Spinal cord (tissue), 10 donors: ENCODE results near the gene TRMT2A. TPM values are rescaled to one million over a fixed set of nuclear protein-coding genes. Genes with fewer than 3 reads are reported as not detected.

Source experiments
- DNase-seq, 6 donors: peaks; one replicate each; pipeline versions ENCODE4 v3.0.0 to v3.0.0-alpha.2; 2013 to 2015; ENCODE audit warnings: low spot score in 6 of 6, low read depth in 4 of 6
- H3K27ac ChIP-seq: one replicate; pipeline ENCODE4 v1.5.1; 2013; ENCODE audit warnings: low read depth, low read length, control low read depth
- H3K27me3 ChIP-seq: one replicate; pipeline ENCODE4 v1.6.1; 2013; ENCODE audit warnings: low read length; ENCODE audit not compliant: control insufficient read depth, insufficient read depth
- H3K36me3 ChIP-seq: one replicate; pipeline ENCODE4 v1.6.1; 2013; ENCODE audit warnings: low read length; ENCODE audit not compliant: control insufficient read depth, insufficient read depth
- H3K4me1 ChIP-seq: one replicate; pipeline ENCODE4 v1.6.1; 2013; ENCODE audit warnings: low read length; ENCODE audit not compliant: control insufficient read depth, insufficient read depth
- H3K4me3 ChIP-seq: one replicate; pipeline ENCODE4 v1.5.1; 2013; ENCODE audit warnings: low read depth, low read length, control low read depth
- H3K9me3 ChIP-seq: one replicate; pipeline ENCODE4 v1.6.1; 2013; ENCODE audit warnings: low read length; ENCODE audit not compliant: control insufficient read depth, insufficient read depth
- WGBS: methylation state at CpG from one replicate; pipeline ENCODE4 v1.1.5; 2013; ENCODE audit warnings: missing lambda C conversion rate; ENCODE audit not compliant: insufficient coverage; 5-methylcytosine and 5-hydroxymethylcytosine counted together
- polyA plus RNA-seq, 2 donors: library from polyadenylated mRNA; unstranded; fragments of 120-200 nt; gene quantifications; one replicate each; pipeline ENCODE4 v1.2.1, GENCODE V29; 2013; ENCODE audit not compliant: insufficient read length in 2 of 2
- total RNA-seq, 2 donors: library from RNA; depleted of rRNA in 1 of 2; stranded (reverse); fragments of 120-200 nt in 1 of 2; fragments of >200 nt in 1 of 2; gene quantifications; one replicate each; pipeline versions ENCODE4 v1.2.3 to v1.2.4, GENCODE V29; 2013 to 2014
- donor health status: healthy.

The TRMT2A gene
- total and polyA plus RNA-seq, 4 donors: 24.5 to 57.4 (median 50.0) TPM

DNA sequence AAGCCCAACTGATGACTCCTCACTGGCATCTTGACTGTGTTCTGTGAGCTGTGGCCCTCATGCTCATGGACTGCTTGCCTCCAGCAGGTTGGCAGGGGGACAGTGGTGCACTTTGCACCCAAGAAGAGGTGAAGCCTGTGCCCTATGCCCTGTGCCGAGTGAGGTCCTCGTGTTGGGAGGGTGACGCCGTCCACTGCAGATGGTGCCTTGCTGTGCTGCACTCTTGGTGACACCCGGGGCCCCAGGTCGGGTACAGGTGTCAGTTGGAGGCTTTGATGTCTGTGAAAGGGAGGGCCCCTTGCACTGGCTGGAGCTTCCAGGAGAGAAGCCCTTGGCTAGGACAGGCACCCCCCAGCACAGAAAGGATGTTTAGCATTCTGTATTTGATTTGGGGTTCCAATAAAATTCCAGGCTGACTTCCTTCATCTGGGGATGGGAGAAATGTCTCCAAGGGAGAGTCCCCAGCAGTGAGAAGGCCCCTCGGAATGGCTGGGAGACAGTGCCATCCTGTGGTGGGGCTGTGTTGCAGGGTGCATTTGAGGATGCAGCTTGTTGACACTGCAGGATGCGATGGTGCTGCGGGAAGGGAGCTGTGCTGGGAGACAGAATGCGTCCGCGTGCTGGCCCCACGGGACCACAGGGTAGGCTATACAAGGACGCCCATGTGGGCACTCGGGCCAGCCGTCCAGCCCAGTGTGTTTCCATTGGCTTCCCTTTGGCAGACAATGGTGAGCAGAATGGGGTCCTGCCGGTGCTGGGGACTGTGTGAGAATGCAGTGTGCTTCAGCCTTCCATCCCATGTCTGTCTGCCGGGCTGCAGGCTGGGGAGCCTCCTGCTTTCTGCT lies 12.1 kb upstream of the TRMT2A start:
- DNase-seq: no peak
- H3K27ac ChIP-seq: no peak overlapping the region
- 38% methylated on average over 18 of the region's 18 CpGs for WGBS

DNA sequence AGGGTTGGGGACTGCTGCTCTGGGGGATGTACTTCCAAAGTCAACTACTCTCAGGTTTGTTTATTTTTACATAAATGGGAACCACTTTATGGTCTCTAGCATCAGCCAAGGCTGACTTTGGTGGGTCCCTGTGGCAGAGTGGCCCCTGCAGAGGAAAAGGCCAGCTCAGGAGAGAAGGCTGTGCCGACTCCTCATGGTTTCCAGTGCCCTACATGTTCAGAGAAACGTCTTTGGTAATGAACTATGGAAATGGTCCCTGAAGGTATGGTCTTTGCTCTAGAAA lies 11.5 kb upstream of the TRMT2A start:
- DNase-seq: no peak
- H3K4me3 ChIP-seq: no peak overlapping the region
- H3K4me1 ChIP-seq: peaks cover 29% of the 10 kb centered on the region
- WGBS: 38% methylated on average over 2 of the region's 2 CpGs
- no peak overlapping the region for H3K27ac ChIP-seq
- no peaks in the 10 kb centered on the region for H3K9me3 ChIP-seq
- H3K27me3 ChIP-seq: no peaks in the 10 kb centered on the region
- peaks cover 53% of the 10 kb centered on the region for H3K36me3 ChIP-seq

More for the DNA sequence above, 12.1 kb upstream of the TRMT2A start:
- Histone ChIP-seq H3K4me1 (peaks cover 35% of the 10 kb centered on the region), H3K36me3 (peaks cover 52% of the 10 kb centered on the region), H3K4me3 (no peak overlapping the region), H3K9me3 (no peaks in the 10 kb centered on the region), H3K27me3 (no peaks in the 10 kb centered on the region)

DNA sequence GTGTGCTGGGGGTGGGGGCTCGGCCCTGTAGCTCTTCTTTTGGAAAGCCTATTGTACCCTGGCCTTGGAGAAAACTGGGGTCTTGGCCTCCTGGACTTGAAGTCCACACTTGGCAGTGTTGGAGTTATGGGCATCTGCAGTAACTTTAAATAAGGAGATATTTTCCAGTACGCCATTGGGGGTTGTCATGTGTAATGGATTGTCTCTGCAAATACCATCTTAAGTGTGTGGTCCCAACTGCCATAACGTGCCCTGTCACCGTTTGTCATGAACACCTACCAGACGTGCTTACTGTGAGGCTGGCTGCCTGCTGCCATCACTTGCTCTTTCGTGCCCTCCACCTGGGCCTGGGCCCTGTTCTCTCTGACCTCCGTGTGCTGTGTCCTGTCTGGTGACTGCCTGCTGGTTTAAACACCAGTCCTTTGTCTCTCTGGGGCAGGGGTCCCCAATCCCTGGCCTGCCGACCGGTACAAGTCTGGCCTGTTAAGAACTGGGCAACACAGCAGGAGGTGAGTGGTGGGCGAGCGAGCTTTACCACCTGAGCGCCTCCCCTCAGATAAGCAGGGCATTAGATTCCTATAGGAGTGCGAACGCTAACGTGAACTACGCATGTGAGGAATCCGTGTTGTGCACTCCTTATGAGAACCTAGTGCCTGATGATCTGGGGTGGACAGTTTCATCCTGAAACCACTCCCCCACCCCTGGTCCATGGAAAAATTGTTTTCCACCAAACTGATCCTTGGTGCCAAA lies 11.0 kb upstream of the TRMT2A start:
- peaks cover 58% of the 10 kb centered on the region for H3K36me3 ChIP-seq
- no peak overlapping the region for H3K4me3 ChIP-seq
- no peak for DNase-seq
- no peak overlapping the region for H3K27ac ChIP-seq
- H3K27me3 ChIP-seq: no peaks in the 10 kb centered on the region
- 62% methylated on average over 10 of the region's 17 CpGs for WGBS
- no peaks in the 10 kb centered on the region for H3K9me3 ChIP-seq
- peaks cover 24% of the 10 kb centered on the region for H3K4me1 ChIP-seq

DNA sequence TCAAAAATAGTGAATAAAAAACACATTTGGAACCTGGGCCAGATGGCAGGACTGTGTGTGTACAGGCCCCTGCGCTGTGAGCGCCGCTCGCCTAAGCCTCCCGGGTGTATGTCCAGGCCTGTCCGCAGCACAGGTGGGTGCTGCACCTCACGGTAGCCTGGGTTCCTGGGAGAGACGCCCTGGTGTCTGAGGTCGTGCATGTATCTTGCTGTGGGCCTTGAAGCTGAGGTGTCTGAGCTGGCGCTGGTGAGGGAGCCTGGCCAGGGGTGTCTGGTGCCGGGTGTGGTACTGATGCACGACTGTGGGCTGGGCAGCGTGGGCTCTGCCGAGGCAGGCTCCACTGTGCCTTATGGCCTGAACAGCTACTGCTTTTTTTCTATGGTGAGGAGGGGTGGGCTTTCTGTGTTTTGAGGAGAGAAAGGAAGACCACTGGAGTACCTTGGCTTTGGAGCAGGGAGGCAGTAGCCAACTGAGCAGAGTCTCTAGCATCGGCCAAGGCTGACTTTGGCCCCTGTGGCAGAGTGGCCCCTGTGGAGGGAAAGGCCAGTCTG lies 10.4 kb upstream of the TRMT2A start:
- WGBS: 92% methylated on average over 15 of the region's 15 CpGs
- H3K36me3 ChIP-seq: peaks cover 62% of the 10 kb centered on the region
- H3K27me3 ChIP-seq: no peaks in the 10 kb centered on the region
- no peak overlapping the region for H3K27ac ChIP-seq
- no peak overlapping the region for H3K4me3 ChIP-seq
- H3K9me3 ChIP-seq: no peaks in the 10 kb centered on the region
- peaks cover 17% of the 10 kb centered on the region for H3K4me1 ChIP-seq
- DNase-seq: no peak

- no peak overlapping the region for H3K4me3 ChIP-seq
- WGBS: 89% methylated on average over 14 of the region's 19 CpGs
- no peaks in the 10 kb centered on the region for H3K9me3 ChIP-seq
- no peak overlapping the region for H3K27ac ChIP-seq
- H3K4me1 ChIP-seq: peaks cover 13% of the 10 kb centered on the region
- H3K36me3 ChIP-seq: peaks cover 70% of the 10 kb centered on the region
- H3K27me3 ChIP-seq: no peaks in the 10 kb centered on the region
- DNase-seq: no peak
These were observed 9.4 kb upstream of the TRMT2A start for GRCh38 chr22:20126284-20127029.

DNA sequence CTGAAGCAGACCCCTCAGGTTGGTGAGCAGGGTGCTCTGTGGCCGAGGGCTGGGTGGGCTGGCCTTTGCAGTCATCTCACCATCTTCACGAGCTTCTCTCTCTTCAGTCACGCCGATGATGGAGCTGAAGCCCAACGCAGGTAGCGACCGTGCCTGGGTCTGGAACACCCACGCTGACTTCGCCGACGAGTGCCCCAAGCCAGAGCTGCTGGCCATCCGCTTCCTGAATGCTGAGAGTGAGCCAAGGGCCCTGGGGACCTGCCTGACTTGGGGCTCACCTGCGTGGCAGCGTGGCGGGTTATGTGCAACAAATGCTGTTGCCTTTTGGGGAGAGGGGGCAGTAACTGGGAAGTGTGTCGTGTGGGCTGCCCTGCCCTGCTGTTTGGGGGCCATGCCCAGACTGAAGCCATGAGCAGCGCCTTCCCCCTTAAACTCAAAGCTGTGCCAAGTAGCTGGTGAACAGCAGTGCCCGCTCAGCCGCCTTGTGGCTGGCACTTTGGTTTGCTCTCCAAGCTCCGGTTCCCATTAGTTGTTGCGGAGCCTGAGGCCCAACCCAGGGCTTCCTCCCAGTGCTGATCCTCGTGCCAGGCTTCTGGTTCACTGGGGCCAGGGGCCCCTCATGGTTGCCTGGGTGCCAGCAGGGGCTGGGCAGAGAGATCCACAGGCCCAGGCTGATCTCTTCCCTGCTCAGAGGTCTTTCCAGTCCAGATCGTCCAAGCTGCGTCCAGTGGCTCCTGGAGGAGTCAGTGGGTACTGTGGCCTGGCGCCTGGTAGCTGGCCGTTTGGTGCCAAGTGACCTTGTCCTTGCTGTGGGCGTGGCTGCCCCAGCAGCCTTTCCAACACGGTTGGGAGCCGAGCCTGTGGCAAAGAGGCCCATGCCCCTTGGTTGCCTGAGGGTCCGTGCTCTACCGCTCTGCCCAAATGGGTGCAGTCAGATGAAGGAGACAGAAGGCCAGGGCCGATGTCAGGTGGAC lies 8.5 kb upstream of the TRMT2A start:
- peaks cover 13% of the 10 kb centered on the region for H3K4me1 ChIP-seq
- H3K36me3 ChIP-seq: peaks cover 80% of the 10 kb centered on the region
- no peaks in the 10 kb centered on the region for H3K9me3 ChIP-seq
- H3K27ac ChIP-seq: no peak overlapping the region
- H3K4me3 ChIP-seq: no peak overlapping the region
- no peaks in the 10 kb centered on the region for H3K27me3 ChIP-seq
- no peak for DNase-seq
- WGBS: 94% methylated on average over 28 of the region's 32 CpGs

- DNase-seq: no peak
- Histone ChIP-seq H3K27ac (no peak overlapping the region), H3K27me3 (no peaks in the 10 kb centered on the region), H3K36me3 (peaks cover 92% of the 10 kb centered on the region), H3K4me3 (no peak overlapping the region), H3K4me1 (peaks cover 11% of the 10 kb centered on the region), H3K9me3 (no peaks in the 10 kb centered on the region)
- 85% methylated on average over 6 of the region's 11 CpGs for WGBS
These were observed 7.2 kb upstream of the TRMT2A start for GRCh38 chr22:20124083-20124787.

GRCh38 chr22:20123366-20124082 lies 6.5 kb upstream of the TRMT2A start:
- DNase-seq: no peak
- H3K4me3 ChIP-seq: no peak overlapping the region
- peaks cover 93% of the 10 kb centered on the region for H3K36me3 ChIP-seq
- H3K27me3 ChIP-seq: no peaks in the 10 kb centered on the region
- peaks cover 18% of the 10 kb centered on the region for H3K4me1 ChIP-seq
- H3K27ac ChIP-seq: no peak overlapping the region
- 94% methylated on average over 10 of the region's 13 CpGs for WGBS
- H3K9me3 ChIP-seq: no peaks in the 10 kb centered on the region
